IMR-90 (cell line): ENCODE measurements around the gene ECPAS.

Experiments
- CEBPB ChIP-seq: IDR thresholded peaks from 2 replicates; pipeline ENCODE4 v1.6.1; 2012; ENCODE audit warnings: low read depth, low read length, improper control_type of control experiment
- MXI1 ChIP-seq: IDR thresholded peaks from 2 replicates; pipeline ENCODE4 v1.6.1; 2012; ENCODE audit warnings: low read depth, mild to moderate bottlenecking, low read length, moderate library complexity, borderline replicate concordance
- POLR2A ChIP-seq: IDR thresholded peaks from 2 replicates; pipeline ENCODE4 v1.6.1; 2012; ENCODE audit warnings: mild to moderate bottlenecking, low read depth, low read length
- RFX5 ChIP-seq: IDR thresholded peaks from 2 replicates; pipeline ENCODE4 v1.8.0; 2012; ENCODE audit warnings: low read depth, mild to moderate bottlenecking, low read length, moderate library complexity
- TF ChIP-seq, protein P1 (sequence below): conservative IDR thresholded peaks from 2 replicates; pipeline ENCODE4 v1.5.1; 2012; ENCODE audit warnings: mild to moderate bottlenecking, low read depth, low read length, improper control_type of control experiment

DNA sequence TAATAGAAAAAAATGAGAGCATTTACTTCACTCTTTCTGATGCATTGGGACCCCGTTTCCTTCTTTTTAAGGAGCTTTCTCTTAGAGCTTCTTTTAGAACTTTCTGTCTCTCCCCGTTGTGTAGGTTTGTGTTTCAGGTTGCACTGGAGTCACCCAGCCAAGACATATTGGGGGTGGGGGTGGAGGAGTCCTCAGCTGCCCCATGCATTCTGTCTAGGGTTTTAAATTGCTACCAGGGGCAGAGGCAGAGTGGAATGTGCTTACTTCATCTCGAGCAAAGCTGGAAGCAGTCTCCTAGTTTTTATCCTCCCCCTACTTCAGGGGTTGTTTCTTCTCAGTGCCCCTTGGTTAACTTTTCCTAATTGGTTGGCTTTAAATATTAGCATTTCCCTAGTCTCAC lies 163.6 kb downstream of the ECPAS start:
- TF ChIP-seq, protein P1, sequence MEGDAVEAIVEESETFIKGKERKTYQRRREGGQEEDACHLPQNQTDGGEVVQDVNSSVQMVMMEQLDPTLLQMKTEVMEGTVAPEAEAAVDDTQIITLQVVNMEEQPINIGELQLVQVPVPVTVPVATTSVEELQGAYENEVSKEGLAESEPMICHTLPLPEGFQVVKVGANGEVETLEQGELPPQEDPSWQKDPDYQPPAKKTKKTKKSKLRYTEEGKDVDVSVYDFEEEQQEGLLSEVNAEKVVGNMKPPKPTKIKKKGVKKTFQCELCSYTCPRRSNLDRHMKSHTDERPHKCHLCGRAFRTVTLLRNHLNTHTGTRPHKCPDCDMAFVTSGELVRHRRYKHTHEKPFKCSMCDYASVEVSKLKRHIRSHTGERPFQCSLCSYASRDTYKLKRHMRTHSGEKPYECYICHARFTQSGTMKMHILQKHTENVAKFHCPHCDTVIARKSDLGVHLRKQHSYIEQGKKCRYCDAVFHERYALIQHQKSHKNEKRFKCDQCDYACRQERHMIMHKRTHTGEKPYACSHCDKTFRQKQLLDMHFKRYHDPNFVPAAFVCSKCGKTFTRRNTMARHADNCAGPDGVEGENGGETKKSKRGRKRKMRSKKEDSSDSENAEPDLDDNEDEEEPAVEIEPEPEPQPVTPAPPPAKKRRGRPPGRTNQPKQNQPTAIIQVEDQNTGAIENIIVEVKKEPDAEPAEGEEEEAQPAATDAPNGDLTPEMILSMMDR, result no peak
- TF ChIP-seq POLR2A (no peak), RFX5 (no peak), MXI1 (no peak), CEBPB (no peak)
